Activated CD4-positive, alpha-beta T cell treated with anti-CD3 and anti-CD28 coated beads, Interleukin-2, amount 10 ng/mL, durations not matched to agents 7 days and 5 days (primary cell): ENCODE results near the gene CYTL1. TPM values are rescaled to one million over a fixed set of nuclear protein-coding genes. Genes with fewer than 3 reads are reported as not detected.
"Not testable (repeated sequence)": the region's sequence is repeated elsewhere in the genome, so short reads cannot be mapped to it uniquely, and the experiment has no call there.

ENCODE experiments used
- CTCF ChIA-PET: fragments of 350-600 bp; sonication (Branson Sonifier 250); formaldehyde crosslinking; loops from one replicate; lab custom pipeline; 2021; ENCODE audit warnings: antibody characterized with exemption; lab: Charles Lee
- POLR2A ChIA-PET: fragments of 350-600 bp; sonication (Branson Sonifier 250); formaldehyde crosslinking; loops from one replicate; lab custom pipeline; 2021; ENCODE audit warnings: antibody characterized with exemption; lab: Charles Lee
- DNase-seq: peaks from one replicate; pipeline ENCODE4 v3.0.0-alpha.2; 2020
- H3K27ac Mint-ChIP-seq: one replicate; pipeline ENCODE4 v1.8.0; 2021; ENCODE audit warnings: mild to moderate bottlenecking, moderate library complexity, mixed read lengths
- H3K27me3 Mint-ChIP-seq: one replicate; pipeline ENCODE4 v1.8.0; 2021; ENCODE audit warnings: mixed read lengths
- H3K36me3 Mint-ChIP-seq: one replicate; pipeline ENCODE4 v1.8.0; 2021; ENCODE audit warnings: low read depth, mixed read lengths
- H3K4me1 Mint-ChIP-seq: one replicate; pipeline ENCODE4 v1.8.0; 2021; ENCODE audit warnings: mixed read lengths
- H3K4me3 Mint-ChIP-seq: one replicate; pipeline ENCODE4 v1.8.0; 2021; ENCODE audit warnings: mild to moderate bottlenecking, moderate library complexity, mixed read lengths
- H3K9me3 Mint-ChIP-seq: one replicate; pipeline ENCODE4 v1.8.0; 2021; ENCODE audit warnings: mixed read lengths
- total RNA-seq, 2 experiments: library from RNA; stranded (reverse); gene quantifications; one replicate each; pipeline ENCODE4 v1.2.3, GENCODE V29; 2021

Gene CYTL1
- total RNA-seq, 2 experiments from 2014 or later, result not detected

DNA sequence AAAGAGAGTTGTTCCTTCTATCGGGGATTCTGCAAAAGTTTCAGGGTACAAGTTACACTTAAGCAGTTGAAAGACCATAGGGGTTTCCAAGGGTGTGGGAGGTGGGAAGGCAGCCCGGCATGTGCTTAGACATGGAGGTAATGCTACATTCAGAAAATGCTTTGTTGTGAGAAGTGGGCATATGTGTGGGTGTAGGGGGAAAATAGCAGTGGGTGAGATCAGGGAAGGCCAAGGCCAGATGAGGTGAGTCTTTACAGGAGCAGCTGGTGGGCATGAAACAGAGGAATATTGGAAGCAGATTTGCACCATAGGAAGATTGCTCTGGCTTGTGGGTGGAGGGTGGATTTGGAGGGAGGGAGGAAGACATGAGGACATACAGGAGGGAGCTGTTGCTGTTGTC is 8.3 kb downstream of the CYTL1 start:
- no peak for DNase-seq
- H3K27ac Mint-ChIP-seq, result no peak overlapping the region
- H3K9me3 Mint-ChIP-seq, result no peaks in the 10 kb centered on the region
- no peaks in the 10 kb centered on the region for H3K36me3 Mint-ChIP-seq
- H3K4me1 Mint-ChIP-seq, result no peaks in the 10 kb centered on the region
- peaks cover 5% of the 10 kb centered on the region for H3K27me3 Mint-ChIP-seq
- CTCF ChIA-PET, result no interaction called here
- no peak overlapping the region for H3K4me3 Mint-ChIP-seq
- POLR2A ChIA-PET, result no interaction called here

GRCh38 chr4:5009796-5010195 is 9.5 kb downstream of the CYTL1 start:
- Mint-ChIP-seq H3K9me3 (no peaks in the 10 kb centered on the region), H3K4me3 (no peak overlapping the region), H3K4me1 (no peaks in the 10 kb centered on the region), H3K27me3 (peaks cover 5% of the 10 kb centered on the region), H3K27ac (no peak overlapping the region), H3K36me3 (no peaks in the 10 kb centered on the region)
- no peak for DNase-seq
- POLR2A ChIA-PET, result no interaction called here
- CTCF ChIA-PET, result no interaction called here

DNA sequence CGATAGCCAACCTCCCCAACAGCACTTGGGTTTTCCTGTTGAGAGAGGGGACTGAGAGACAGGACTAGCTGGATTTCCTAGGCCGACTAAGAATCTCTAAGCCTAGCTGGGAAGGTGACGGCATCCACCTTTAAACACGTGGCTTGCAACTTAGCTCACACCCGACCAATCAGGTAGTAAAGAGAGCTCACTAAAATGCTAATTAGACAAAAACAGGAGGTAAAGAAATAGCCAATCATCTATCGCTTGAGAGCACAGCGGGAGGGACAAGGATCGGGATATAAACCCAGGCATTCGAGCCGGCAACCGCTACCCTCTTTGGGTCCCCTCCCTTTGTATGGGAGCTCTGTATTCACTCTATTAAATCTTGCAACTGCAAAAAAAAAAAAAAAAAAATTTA is 12.3 kb downstream of the CYTL1 start:
- POLR2A ChIA-PET, DNase-seq, H3K4me1 Mint-ChIP-seq, H3K27ac Mint-ChIP-seq, H3K4me3 Mint-ChIP-seq, H3K9me3 Mint-ChIP-seq, H3K27me3 Mint-ChIP-seq, CTCF ChIA-PET, H3K36me3 Mint-ChIP-seq: not testable (repeated sequence)

- ChIA-PET CTCF (no interaction called here), POLR2A (no interaction called here)
- no peak for DNase-seq
- no peak overlapping the region for H3K27ac Mint-ChIP-seq
- no peaks in the 10 kb centered on the region for H3K36me3 Mint-ChIP-seq
- no peaks in the 10 kb centered on the region for H3K9me3 Mint-ChIP-seq
- no peak overlapping the region for H3K4me3 Mint-ChIP-seq
- H3K4me1 Mint-ChIP-seq, result no peaks in the 10 kb centered on the region
- peaks cover 11% of the 10 kb centered on the region for H3K27me3 Mint-ChIP-seq
Measured at GRCh38 chr4:5004496-5004895, 14.8 kb downstream of the CYTL1 start.

DNA sequence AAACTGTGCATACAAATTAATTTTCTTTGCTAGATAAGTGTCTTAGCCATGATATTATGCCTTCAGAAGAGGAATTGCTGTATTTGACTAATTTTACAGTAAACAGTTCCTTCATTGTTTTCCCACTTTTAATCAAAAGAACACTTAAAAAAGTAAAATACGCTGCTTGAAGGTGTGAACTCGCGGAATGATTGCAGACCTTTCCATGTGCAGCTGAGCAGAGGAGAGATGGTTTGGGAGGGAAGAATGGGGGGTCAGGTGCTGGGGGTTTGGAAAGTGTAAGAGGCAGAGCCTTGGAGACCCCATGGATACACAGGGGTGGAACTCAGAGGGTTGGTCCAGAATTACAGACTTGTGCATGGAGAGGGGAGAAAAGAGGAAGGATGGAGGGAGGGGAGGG is 15.3 kb downstream of the CYTL1 start:
- DNase-seq, result no peak
- ChIA-PET CTCF (no interaction called here), POLR2A (no interaction called here)
- Mint-ChIP-seq H3K36me3 (no peaks in the 10 kb centered on the region), H3K27me3 (peaks cover 13% of the 10 kb centered on the region), H3K4me1 (no peaks in the 10 kb centered on the region), H3K27ac (no peak overlapping the region), H3K9me3 (no peaks in the 10 kb centered on the region), H3K4me3 (no peak overlapping the region)

DNA sequence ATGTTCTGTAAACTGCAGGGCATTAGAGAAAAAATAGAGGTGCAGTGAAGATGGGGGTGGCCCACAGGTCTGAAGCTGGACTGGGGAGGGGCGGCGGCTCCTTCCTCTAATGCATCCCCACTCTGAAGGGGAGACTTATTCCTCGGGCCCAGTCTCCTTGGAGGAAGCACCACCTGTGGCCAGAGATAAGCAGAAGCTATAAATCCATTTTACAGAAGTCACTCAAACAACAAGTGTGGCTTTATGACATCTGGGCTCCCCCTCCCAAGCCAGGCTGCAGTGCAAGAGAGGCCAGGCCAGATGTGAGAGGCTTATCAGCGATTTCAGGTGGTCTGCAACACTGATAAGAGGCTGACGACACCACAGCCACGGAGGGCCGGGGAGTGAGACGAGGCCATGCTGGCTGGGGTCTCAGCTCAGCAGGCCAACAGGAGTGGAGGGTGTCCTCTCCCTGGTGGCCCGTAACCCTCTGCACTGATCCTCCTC is 15.8 kb downstream of the CYTL1 start:
- POLR2A ChIA-PET, result no interaction called here
- Mint-ChIP-seq H3K9me3 (no peaks in the 10 kb centered on the region), H3K27me3 (peaks cover 13% of the 10 kb centered on the region), H3K27ac (no peak overlapping the region), H3K36me3 (no peaks in the 10 kb centered on the region), H3K4me1 (no peaks in the 10 kb centered on the region), H3K4me3 (no peak overlapping the region)
- no peak for DNase-seq
- CTCF ChIA-PET, result no interaction called here

- H3K36me3 Mint-ChIP-seq, H3K27ac Mint-ChIP-seq, CTCF ChIA-PET, H3K9me3 Mint-ChIP-seq, DNase-seq, POLR2A ChIA-PET, H3K4me1 Mint-ChIP-seq, H3K4me3 Mint-ChIP-seq: not testable (repeated sequence)
- peaks cover 16% of the 10 kb centered on the region for H3K27me3 Mint-ChIP-seq
Measured at GRCh38 chr4:5001641-5002040, 17.6 kb downstream of the CYTL1 start.

DNA sequence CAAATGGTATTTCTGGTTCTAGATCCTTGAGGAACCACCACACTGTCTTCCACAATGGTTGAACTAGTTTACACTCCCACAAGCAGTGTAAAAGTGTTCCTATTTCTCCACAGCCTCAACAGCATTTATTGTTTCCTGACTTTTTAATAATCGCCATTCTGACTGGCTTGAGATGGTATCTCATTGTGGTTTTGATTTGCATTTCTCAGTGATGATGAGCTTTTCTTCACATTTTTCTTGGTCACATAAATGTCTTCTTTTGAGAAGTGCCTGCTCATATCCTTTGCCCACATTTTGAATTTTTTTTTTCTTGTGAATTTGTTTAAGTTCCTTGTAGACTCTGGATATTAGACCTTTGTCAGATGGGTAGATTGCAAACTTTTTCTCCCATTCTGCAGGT is 22.3 kb downstream of the CYTL1 start:
- H3K9me3 Mint-ChIP-seq, H3K36me3 Mint-ChIP-seq, CTCF ChIA-PET, H3K4me1 Mint-ChIP-seq, H3K4me3 Mint-ChIP-seq, H3K27ac Mint-ChIP-seq, DNase-seq, POLR2A ChIA-PET: not testable (repeated sequence)
- H3K27me3 Mint-ChIP-seq, result peaks cover 18% of the 10 kb centered on the region

GRCh38 chr4:4995908-4996265 is 23.4 kb downstream of the CYTL1 start:
- no peak overlapping the region for H3K4me3 Mint-ChIP-seq
- H3K36me3 Mint-ChIP-seq, result no peaks in the 10 kb centered on the region
- no peaks in the 10 kb centered on the region for H3K9me3 Mint-ChIP-seq
- ChIA-PET POLR2A (no interaction called here), CTCF (no interaction called here)
- DNase-seq, result no peak
- peaks cover 16% of the 10 kb centered on the region for H3K27me3 Mint-ChIP-seq
- no peak overlapping the region for H3K27ac Mint-ChIP-seq
- H3K4me1 Mint-ChIP-seq, result no peaks in the 10 kb centered on the region

GRCh38 chr4:4995103-4995907 is 24.0 kb downstream of the CYTL1 start:
- H3K27me3 Mint-ChIP-seq, result peaks cover 12% of the 10 kb centered on the region
- no peak overlapping the region for H3K27ac Mint-ChIP-seq
- CTCF ChIA-PET, result no interaction called here
- H3K36me3 Mint-ChIP-seq, result no peaks in the 10 kb centered on the region
- no peaks in the 10 kb centered on the region for H3K9me3 Mint-ChIP-seq
- no peak overlapping the region for H3K4me3 Mint-ChIP-seq
- peak; percentile 49 for DNase-seq
- POLR2A ChIA-PET, result no interaction called here
- no peaks in the 10 kb centered on the region for H3K4me1 Mint-ChIP-seq

DNA sequence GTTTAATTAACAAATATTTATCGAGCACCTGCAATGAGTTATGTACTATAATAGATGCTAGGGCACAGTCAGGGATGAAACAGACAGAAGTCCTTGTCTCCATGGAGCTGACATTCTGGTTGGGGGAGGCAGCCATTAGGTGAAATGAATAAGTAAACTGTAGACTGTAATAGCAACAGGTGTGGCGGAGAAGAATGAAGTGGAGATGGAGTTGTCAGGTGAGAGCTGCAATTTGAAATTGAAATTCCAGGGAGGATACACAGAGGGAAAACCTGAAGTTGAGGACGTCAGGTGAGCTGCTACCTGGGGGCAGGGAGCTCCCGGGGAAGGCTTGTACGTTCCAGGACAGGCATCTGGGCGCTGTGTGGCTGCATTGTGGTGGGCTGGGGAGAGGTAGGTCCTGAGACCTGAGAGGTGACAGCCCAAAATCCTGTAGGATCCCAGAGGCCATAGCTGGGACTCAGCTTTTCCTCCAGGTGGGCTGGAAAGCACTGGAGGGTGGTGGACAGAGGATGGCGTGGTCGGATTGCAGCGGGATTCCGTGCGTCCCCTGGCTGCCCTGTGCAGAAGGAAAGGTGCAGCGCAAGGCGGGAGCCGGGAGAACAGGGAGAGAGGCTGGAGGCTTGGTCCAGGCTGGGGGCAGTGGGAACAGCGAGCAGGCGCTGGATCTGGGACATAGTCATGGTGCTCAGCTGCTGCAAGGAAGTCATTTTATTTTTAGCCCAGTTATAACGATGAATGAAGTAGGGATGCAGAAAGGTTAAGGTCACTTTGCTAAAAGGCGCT is 24.8 kb downstream of the CYTL1 start:
- Mint-ChIP-seq H3K27ac (no peak overlapping the region), H3K4me1 (no peaks in the 10 kb centered on the region), H3K4me3 (no peak overlapping the region), H3K27me3 (peaks cover 9% of the 10 kb centered on the region), H3K36me3 (no peaks in the 10 kb centered on the region), H3K9me3 (no peaks in the 10 kb centered on the region)
- POLR2A ChIA-PET, result no interaction called here
- DNase-seq, result no peak
- CTCF ChIA-PET, result interaction anchor here (0.5 to 0.6 kb wide), 2 partner anchors 295 to 830 kb away, joined by 3 read pairs; no protein-coding TSS in a partner anchor

DNA sequence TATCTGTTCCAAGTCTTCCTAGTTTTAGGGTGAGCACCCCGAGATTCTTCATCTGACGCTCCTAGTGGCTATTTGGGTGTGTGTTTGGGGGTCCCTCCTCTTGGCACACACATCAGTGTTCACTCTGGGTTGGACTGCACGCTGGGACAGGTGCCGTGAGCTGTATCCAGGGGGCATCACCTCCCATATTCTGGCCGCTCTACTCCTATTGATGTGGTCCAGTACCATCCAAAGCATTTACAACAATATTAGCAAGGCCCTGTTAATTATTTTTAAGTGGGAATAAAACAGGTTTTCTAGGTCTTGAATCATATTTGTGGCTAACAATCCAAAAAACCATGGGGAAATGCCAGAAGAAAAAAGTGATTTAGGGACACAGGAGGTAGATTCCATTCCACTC is 26.4 kb downstream of the CYTL1 start:
- no peaks in the 10 kb centered on the region for H3K9me3 Mint-ChIP-seq
- ChIA-PET CTCF (interaction anchor here (0.6 kb wide), 1 partner anchor 609 kb away, joined by 5 read pairs; no protein-coding TSS in a partner anchor), POLR2A (no interaction called here)
- H3K27me3 Mint-ChIP-seq, result peaks cover 5% of the 10 kb centered on the region
- H3K27ac Mint-ChIP-seq, result no peak overlapping the region
- H3K4me1 Mint-ChIP-seq, result no peaks in the 10 kb centered on the region
- H3K36me3 Mint-ChIP-seq, result no peaks in the 10 kb centered on the region
- H3K4me3 Mint-ChIP-seq, result no peak overlapping the region
- no peak for DNase-seq

- no peaks in the 10 kb centered on the region for H3K9me3 Mint-ChIP-seq
- no peak overlapping the region for H3K4me3 Mint-ChIP-seq
- H3K36me3 Mint-ChIP-seq, result no peaks in the 10 kb centered on the region
- no peak for DNase-seq
- H3K4me1 Mint-ChIP-seq, result no peaks in the 10 kb centered on the region
- POLR2A ChIA-PET, result no interaction called here
- peaks cover 2% of the 10 kb centered on the region for H3K27me3 Mint-ChIP-seq
- no peak overlapping the region for H3K27ac Mint-ChIP-seq
- CTCF ChIA-PET, result no interaction called here
Measured at GRCh38 chr4:4991541-4992099, 27.6 kb downstream of the CYTL1 start.
